DND-41 (cell line): ENCODE data around the gene VPS37B.

ENCODE experiments used
- ATAC-seq: fragments of 200-7000 bp; cut with Tn5 transposase; 3 replicates; pipeline ENCODE4 v1.9.1; 2021; ENCODE audit warnings: low read depth; ENCODE audit not compliant: insufficient read depth
- DNase-seq: peaks from one replicate; pipeline ENCODE4 v3.0.0-alpha.2; 2020
- H2AFZ ChIP-seq: 2 replicates; pipeline ENCODE4 v1.6.0; 2012; ENCODE audit warnings: low read depth, low read length
- H3K27ac ChIP-seq: 2 replicates; pipeline ENCODE4 v1.5.1; 2012; ENCODE audit warnings: low read length, inconsistent platforms
- H3K27me3 ChIP-seq: fragments of 200-600 bp; sonication (generic); 2 replicates; pipeline ENCODE4 v1.6.0; 2012; ENCODE audit warnings: low read length, mild to moderate bottlenecking, inconsistent platforms; ENCODE audit not compliant: insufficient read depth, poor library complexity
- H3K36me3 ChIP-seq: 2 replicates; pipeline ENCODE4 v1.5.1; 2012; ENCODE audit warnings: low read length, inconsistent platforms; ENCODE audit not compliant: insufficient read depth
- H3K4me1 ChIP-seq: 2 replicates; pipeline ENCODE4 v1.5.1; 2012; ENCODE audit warnings: mild to moderate bottlenecking, low read length; ENCODE audit not compliant: insufficient read depth
- H3K4me2 ChIP-seq: 2 replicates; pipeline ENCODE4 v1.6.0; 2012; ENCODE audit warnings: mild to moderate bottlenecking, moderate library complexity, low read length, inconsistent platforms; ENCODE audit not compliant: insufficient read depth
- H3K4me3 ChIP-seq, 2 experiments: fragments of 200-600 bp in 1 of 2; shearing (Covaris generic) in 1 of 2; 2 replicates each; pipeline ENCODE4 v1.5.1; 2012 to 2016; ENCODE audit warnings: inconsistent platforms in 2 of 2, low read length in 2 of 2, mild to moderate bottlenecking in 2 of 2, low read depth in 1 of 2, moderate library complexity in 1 of 2
- H3K79me2 ChIP-seq: 2 replicates; pipeline ENCODE4 v1.6.0; 2012; ENCODE audit warnings: low read length, inconsistent platforms; ENCODE audit not compliant: insufficient read depth
- H3K9ac ChIP-seq: 2 replicates; pipeline ENCODE4 v1.6.0; 2012; ENCODE audit warnings: low read depth, mild to moderate bottlenecking, inconsistent platforms, low read length, moderate library complexity
- H3K9me3 ChIP-seq: 2 replicates; pipeline ENCODE4 v1.5.1; 2012; ENCODE audit warnings: low read length, moderate library complexity, mild to moderate bottlenecking, inconsistent platforms; ENCODE audit not compliant: insufficient read depth, severe bottlenecking
- H4K20me1 ChIP-seq: 2 replicates; pipeline ENCODE4 v1.6.0; 2012; ENCODE audit warnings: low read length; ENCODE audit not compliant: insufficient read depth
- EZH2 ChIP-seq: IDR thresholded peaks from 3 replicates; pipeline ENCODE4 v1.6.1; 2012; ENCODE audit warnings: borderline replicate concordance, low read depth, mild to moderate bottlenecking, moderate library complexity, low read length, inconsistent platforms; ENCODE audit not compliant: severe bottlenecking
- TF ChIP-seq, protein P1 (sequence below): IDR thresholded peaks from 2 replicates; pipeline ENCODE4 v1.5.1; 2012; ENCODE audit warnings: borderline replicate concordance, low read length, moderate library complexity, mild to moderate bottlenecking; ENCODE audit not compliant: poor library complexity, severe bottlenecking; ENCODE audit errors: extremely low read depth

The VPS37B gene

GRCh38 chr12:122841544-122842321, 54.2 kb downstream of the VPS37B start:
- ATAC-seq = no peak
- Histone ChIP-seq H4K20me1 (peaks cover 37% of the 10 kb centered on the region), H3K4me1 (peaks cover 7% of the 10 kb centered on the region), H3K4me2 (no peak overlapping the region), H3K27ac (no peak overlapping the region), H3K9ac (no peak overlapping the region), H3K79me2 (peaks cover 6% of the 10 kb centered on the region; the same call in 1 of the 2 replicates), H3K36me3 (no peaks in the 10 kb centered on the region), H2AFZ (no peak overlapping the region), H3K4me3 (no peak overlapping the region), H3K9me3 (no peaks in the 10 kb centered on the region), H3K27me3 (no peaks in the 10 kb centered on the region)
- no peak for TF ChIP-seq EZH2
- TF ChIP-seq, protein P1, sequence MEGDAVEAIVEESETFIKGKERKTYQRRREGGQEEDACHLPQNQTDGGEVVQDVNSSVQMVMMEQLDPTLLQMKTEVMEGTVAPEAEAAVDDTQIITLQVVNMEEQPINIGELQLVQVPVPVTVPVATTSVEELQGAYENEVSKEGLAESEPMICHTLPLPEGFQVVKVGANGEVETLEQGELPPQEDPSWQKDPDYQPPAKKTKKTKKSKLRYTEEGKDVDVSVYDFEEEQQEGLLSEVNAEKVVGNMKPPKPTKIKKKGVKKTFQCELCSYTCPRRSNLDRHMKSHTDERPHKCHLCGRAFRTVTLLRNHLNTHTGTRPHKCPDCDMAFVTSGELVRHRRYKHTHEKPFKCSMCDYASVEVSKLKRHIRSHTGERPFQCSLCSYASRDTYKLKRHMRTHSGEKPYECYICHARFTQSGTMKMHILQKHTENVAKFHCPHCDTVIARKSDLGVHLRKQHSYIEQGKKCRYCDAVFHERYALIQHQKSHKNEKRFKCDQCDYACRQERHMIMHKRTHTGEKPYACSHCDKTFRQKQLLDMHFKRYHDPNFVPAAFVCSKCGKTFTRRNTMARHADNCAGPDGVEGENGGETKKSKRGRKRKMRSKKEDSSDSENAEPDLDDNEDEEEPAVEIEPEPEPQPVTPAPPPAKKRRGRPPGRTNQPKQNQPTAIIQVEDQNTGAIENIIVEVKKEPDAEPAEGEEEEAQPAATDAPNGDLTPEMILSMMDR = no peak
- no peak for DNase-seq

GRCh38 chr12:122840580-122841513, 55.1 kb downstream of the VPS37B start:
- TF ChIP-seq, protein P1 = no peak
- TF ChIP-seq EZH2 = no peak
- H3K4me2 ChIP-seq = no peak overlapping the region
- ATAC-seq (no peak), DNase-seq (no peak)
- no peak overlapping the region for H3K9ac ChIP-seq
- H3K4me1 ChIP-seq = peaks cover 15% of the 10 kb centered on the region
- no peaks in the 10 kb centered on the region for H3K27me3 ChIP-seq
- H3K4me3 ChIP-seq = no peak overlapping the region
- H4K20me1 ChIP-seq = peaks cover 29% of the 10 kb centered on the region
- H3K9me3 ChIP-seq = no peaks in the 10 kb centered on the region
- H2AFZ ChIP-seq = no peak overlapping the region
- H3K27ac ChIP-seq = no peak overlapping the region
- H3K79me2 ChIP-seq = peaks cover 6% of the 10 kb centered on the region; the same call in 1 of the 2 replicates
- no peaks in the 10 kb centered on the region for H3K36me3 ChIP-seq

DNA sequence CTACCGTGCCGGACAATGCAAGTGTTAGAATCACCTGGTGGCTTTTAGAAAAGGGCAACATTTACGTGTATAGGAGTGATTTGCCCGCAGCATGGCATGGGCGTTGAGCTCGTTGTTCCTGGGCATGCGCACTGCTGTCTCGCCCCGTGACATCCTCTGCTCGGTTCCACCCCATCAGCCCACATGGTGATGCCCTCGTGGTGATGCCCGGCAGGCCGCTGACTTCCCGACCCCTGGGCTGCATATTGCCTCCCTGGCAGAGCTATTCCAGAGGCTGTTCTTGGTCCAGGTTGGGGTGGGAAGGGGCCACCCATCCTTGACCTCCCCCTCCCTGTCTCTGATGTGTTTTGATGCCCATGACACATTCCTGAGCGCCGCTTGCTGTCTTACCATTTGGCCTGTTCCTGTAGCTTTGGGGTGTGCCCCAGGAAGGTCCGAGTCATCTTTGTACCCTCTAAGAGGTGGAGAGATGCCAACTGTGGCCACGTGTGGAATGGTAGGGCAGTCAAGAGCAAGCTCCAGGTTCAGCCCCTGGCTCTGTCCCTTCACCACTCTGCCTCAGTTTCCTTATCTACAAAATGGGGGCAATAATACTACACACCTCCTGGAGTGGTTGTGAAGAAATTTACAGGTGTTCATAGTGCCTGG, 55.9 kb downstream of the VPS37B start:
- Histone ChIP-seq H3K4me1 (peaks cover 15% of the 10 kb centered on the region), H3K9ac (no peak overlapping the region), H3K4me2 (no peak overlapping the region), H3K27ac (no peak overlapping the region), H3K79me2 (peaks cover 6% of the 10 kb centered on the region; the same call in 1 of the 2 replicates), H4K20me1 (peaks cover 22% of the 10 kb centered on the region), H3K4me3 (no peak overlapping the region), H3K9me3 (no peaks in the 10 kb centered on the region), H3K27me3 (no peaks in the 10 kb centered on the region), H2AFZ (no peak overlapping the region), H3K36me3 (no peaks in the 10 kb centered on the region)
- TF ChIP-seq, protein P1 = no peak
- no peak for TF ChIP-seq EZH2
- DNase-seq (no peak), ATAC-seq (no peak)
